CD14-positive monocyte (primary cell): Measurements from ENCODE around the gene EMILIN3. TPM values are rescaled to one million over a fixed set of nuclear protein-coding genes. Genes with fewer than 3 reads are reported as not detected.

Source experiments
- DNase-seq, 3 donors: peaks; one replicate each; pipeline ENCODE4 v3.0.0-alpha.2; 2011 to 2022
- H2AFZ ChIP-seq: 2 replicates; pipeline ENCODE4 v1.6.0; 2012; ENCODE audit warnings: mild to moderate bottlenecking, low read depth, low read length, inconsistent platforms; ENCODE audit not compliant: insufficient read depth, poor library complexity, severe bottlenecking
- H3K27ac ChIP-seq, 2 donors: 1 replicate in 1 of 2; 2 replicates in 1 of 2; pipeline ENCODE4 v1.5.1; 2012 to 2013; ENCODE audit warnings: low read length in 2 of 2, control low read depth in 1 of 2, inconsistent platforms in 1 of 2, low read depth in 1 of 2, mild to moderate bottlenecking in 1 of 2
- H3K27me3 ChIP-seq, 2 donors: one replicate each; pipeline versions ENCODE4 v1.6.0 to v1.6.1; 2011 to 2013; ENCODE audit warnings: low read length in 2 of 2; ENCODE audit not compliant: control insufficient read depth in 2 of 2, insufficient read depth in 2 of 2
- H3K36me3 ChIP-seq, 2 donors: replicated peaks in 1 of 2; 1 replicate in 1 of 2; 2 replicates in 1 of 2; pipeline versions ENCODE4 v1.5.1 to v1.6.1; 2012 to 2013; ENCODE audit warnings: low read length in 2 of 2, control low read depth in 1 of 2, inconsistent platforms in 1 of 2, mild to moderate bottlenecking in 1 of 2; ENCODE audit not compliant: insufficient read depth in 2 of 2, control insufficient read depth in 1 of 2
- H3K4me1 ChIP-seq, 2 donors: 1 replicate in 1 of 2; 2 replicates in 1 of 2; pipeline versions ENCODE4 v1.5.1 to v1.6.1; 2012 to 2013; ENCODE audit warnings: low read length in 2 of 2, control low read depth in 1 of 2, inconsistent platforms in 1 of 2, mild to moderate bottlenecking in 1 of 2, moderate library complexity in 1 of 2; ENCODE audit not compliant: insufficient read depth in 2 of 2, control insufficient read depth in 1 of 2
- H3K4me2 ChIP-seq: replicated peaks from 2 replicates; pipeline ENCODE3; 2012; ENCODE audit warnings: low read length, moderate library complexity, mild to moderate bottlenecking; ENCODE audit not compliant: poor library complexity, severe bottlenecking; ENCODE audit errors: extremely low read depth
- H3K4me3 ChIP-seq, 3 experiments: fragments of 200-600 bp in 1 of 3; sonication (generic) in 1 of 3; replicated peaks in 1 of 3; 1 replicate in 2 of 3; 2 replicates in 1 of 3; pipeline ENCODE4 v1.5.1; 2011 to 2013; ENCODE audit warnings: low read length in 3 of 3, mild to moderate bottlenecking in 3 of 3, control low read depth in 2 of 3, low read depth in 2 of 3, inconsistent platforms in 1 of 3, moderate library complexity in 1 of 3
- H3K79me2 ChIP-seq: 2 replicates; pipeline ENCODE4 v1.6.0; 2012; ENCODE audit warnings: mild to moderate bottlenecking, control low read depth, inconsistent platforms, low read length, moderate library complexity; ENCODE audit not compliant: insufficient read depth
- H3K9ac ChIP-seq: 2 replicates; pipeline ENCODE4 v1.6.0; 2017; ENCODE audit warnings: low read length, mild to moderate bottlenecking; ENCODE audit not compliant: insufficient read depth, poor library complexity, severe bottlenecking
- H3K9me3 ChIP-seq, 2 donors: replicated peaks in 1 of 2; 1 replicate in 1 of 2; 2 replicates in 1 of 2; pipeline versions ENCODE4 v1.5.1 to v1.6.1; 2012 to 2013; ENCODE audit warnings: low read length in 2 of 2, control low read depth in 1 of 2; ENCODE audit not compliant: control insufficient read depth in 1 of 2, insufficient read depth in 1 of 2
- H4K20me1 ChIP-seq: 2 replicates; pipeline ENCODE4 v1.6.0; 2012; ENCODE audit warnings: mild to moderate bottlenecking, low read length, control low read depth, moderate library complexity; ENCODE audit not compliant: insufficient read depth
- H3K27ac Mint-ChIP-seq, 7 donors: one replicate each; pipeline ENCODE4 v1.8.0; 2020; ENCODE audit warnings: mild to moderate bottlenecking in 7 of 7, mixed read lengths in 7 of 7, moderate library complexity in 6 of 7, inconsistent platforms in 2 of 7
- H3K27me3 Mint-ChIP-seq, 3 donors: one replicate each; pipeline ENCODE4 v1.8.0; 2021 to 2022; ENCODE audit warnings: low read depth in 3 of 3, mild to moderate bottlenecking in 3 of 3, mixed read lengths in 3 of 3, moderate library complexity in 3 of 3, inconsistent platforms in 1 of 3
- H3K36me3 Mint-ChIP-seq, 2 donors: one replicate each; pipeline ENCODE4 v1.8.0; 2020; ENCODE audit warnings: mixed read lengths in 2 of 2, inconsistent platforms in 1 of 2, mild to moderate bottlenecking in 1 of 2
- H3K4me1 Mint-ChIP-seq: one replicate; pipeline ENCODE4 v1.8.0; 2020; ENCODE audit warnings: mild to moderate bottlenecking, mixed read lengths
- H3K4me3 Mint-ChIP-seq, 2 donors: one replicate each; pipeline ENCODE4 v1.8.0; 2020; ENCODE audit warnings: mild to moderate bottlenecking in 2 of 2, mixed read lengths in 2 of 2, moderate library complexity in 1 of 2
- H3K9me3 Mint-ChIP-seq, 7 donors: one replicate each; pipeline ENCODE4 v1.8.0; 2020 to 2022; ENCODE audit warnings: mixed read lengths in 7 of 7, mild to moderate bottlenecking in 6 of 7, moderate library complexity in 6 of 7, inconsistent platforms in 2 of 7
- WGBS: methylation state at CpG from one replicate; pipeline ENCODE4 v1.1.5; 2013; ENCODE audit warnings: missing lambda C conversion rate; ENCODE audit not compliant: insufficient coverage; 5-methylcytosine and 5-hydroxymethylcytosine counted together
- intact Hi-C, 2 donors: fragments of 100-400 bp; cut with micrococcal nuclease; formaldehyde crosslinking; loops; one replicate each; pipeline versions ENCODE4 v1.15.0 to v1.15.1; 2023
- polyA plus RNA-seq, 3 donors: library from polyadenylated mRNA; depleted of rRNA in 1 of 3; unstranded in 2 of 3; stranded (reverse) in 1 of 3; fragments of 300-500 nt in 2 of 3; fragments of >200 nt in 1 of 3; fragmentation: Illumina TruSeq in 2 of 3; gene quantifications; 1 replicate in 2 of 3; 2 replicates in 1 of 3; pipeline ENCODE4 v1.2.3, GENCODE V29; 2012 to 2021
- TF ChIP-seq, protein P1 (sequence below): fragments of 200-600 bp; IDR thresholded peaks from one replicate; pipeline ENCODE4 v1.8.0; 2022; ENCODE audit warnings: antibody characterized with exemption, mild to moderate bottlenecking

Gene EMILIN3
- polyA plus RNA-seq, 3 donors: not detected

DNA sequence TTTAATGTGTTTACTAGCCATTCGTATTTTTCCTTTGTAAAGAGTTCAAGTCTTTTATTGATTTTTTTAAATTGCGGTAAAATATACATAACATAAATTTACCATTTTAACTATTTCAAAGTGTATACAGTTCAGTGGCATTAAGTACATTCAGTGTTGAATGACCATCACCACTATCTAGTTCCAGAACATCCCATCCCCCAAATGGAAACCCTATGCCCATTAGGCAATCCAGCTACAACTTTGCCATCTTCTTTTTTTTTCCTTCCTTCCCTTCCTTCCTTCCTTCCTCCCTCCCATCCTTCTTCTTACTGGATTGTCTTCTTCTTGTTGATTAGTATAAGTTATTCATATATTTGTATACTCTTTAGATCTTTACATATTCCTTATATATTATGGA, 17.4 kb downstream of the EMILIN3 start:
- Mint-ChIP-seq H3K27ac (no peak overlapping the region), H3K36me3 (no peaks in the 10 kb centered on the region), H3K9me3 (no peaks in the 10 kb centered on the region), H3K4me1 (peaks cover 6% of the 10 kb centered on the region), H3K27me3 (peaks cover 11 to 28% (median 23%) of the 10 kb centered on the region in 3 donors), H3K4me3 (no peak overlapping the region)
- DNase-seq: no peak
- Histone ChIP-seq H3K4me2 (no peak overlapping the region), H3K27ac (no peak overlapping the region), H3K36me3 (no peaks in the 10 kb centered on the region), H3K9me3 (no peaks in the 10 kb centered on the region), H3K4me3 (no peak overlapping the region), H3K9ac (no peak overlapping the region), H2AFZ (no peak overlapping the region), H4K20me1 (no peaks in the 10 kb centered on the region), H3K4me1 (no peaks in the 10 kb centered on the region), H3K27me3 (no peaks in the 10 kb centered on the region), H3K79me2 (no peaks in the 10 kb centered on the region)
- no CpG with 5 or more reads among the region's 2 CpGs for WGBS
- TF ChIP-seq, protein P1, sequence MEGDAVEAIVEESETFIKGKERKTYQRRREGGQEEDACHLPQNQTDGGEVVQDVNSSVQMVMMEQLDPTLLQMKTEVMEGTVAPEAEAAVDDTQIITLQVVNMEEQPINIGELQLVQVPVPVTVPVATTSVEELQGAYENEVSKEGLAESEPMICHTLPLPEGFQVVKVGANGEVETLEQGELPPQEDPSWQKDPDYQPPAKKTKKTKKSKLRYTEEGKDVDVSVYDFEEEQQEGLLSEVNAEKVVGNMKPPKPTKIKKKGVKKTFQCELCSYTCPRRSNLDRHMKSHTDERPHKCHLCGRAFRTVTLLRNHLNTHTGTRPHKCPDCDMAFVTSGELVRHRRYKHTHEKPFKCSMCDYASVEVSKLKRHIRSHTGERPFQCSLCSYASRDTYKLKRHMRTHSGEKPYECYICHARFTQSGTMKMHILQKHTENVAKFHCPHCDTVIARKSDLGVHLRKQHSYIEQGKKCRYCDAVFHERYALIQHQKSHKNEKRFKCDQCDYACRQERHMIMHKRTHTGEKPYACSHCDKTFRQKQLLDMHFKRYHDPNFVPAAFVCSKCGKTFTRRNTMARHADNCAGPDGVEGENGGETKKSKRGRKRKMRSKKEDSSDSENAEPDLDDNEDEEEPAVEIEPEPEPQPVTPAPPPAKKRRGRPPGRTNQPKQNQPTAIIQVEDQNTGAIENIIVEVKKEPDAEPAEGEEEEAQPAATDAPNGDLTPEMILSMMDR: no peak
- intact Hi-C loops: loop anchor here in 1 of 2 donors (10.0 kb wide), 1 partner anchor 384 kb away; no protein-coding TSS in a partner anchor

GRCh38 chr20:41348430-41349172, 18.0 kb downstream of the EMILIN3 start:
- H3K4me1 Mint-ChIP-seq: peaks cover 6% of the 10 kb centered on the region
- Histone ChIP-seq H4K20me1 (no peaks in the 10 kb centered on the region), H3K27me3 (no peaks in the 10 kb centered on the region), H3K79me2 (no peaks in the 10 kb centered on the region), H3K9me3 (no peaks in the 10 kb centered on the region), H3K4me1 (no peaks in the 10 kb centered on the region), H3K4me3 (no peak overlapping the region), H3K4me2 (no peak overlapping the region), H3K9ac (no peak overlapping the region), H3K36me3 (no peaks in the 10 kb centered on the region), H2AFZ (no peak overlapping the region), H3K27ac (no peak overlapping the region)
- H3K27ac Mint-ChIP-seq: no peak overlapping the region
- no peak overlapping the region for H3K4me3 Mint-ChIP-seq
- intact Hi-C loops: loop anchor here in 1 of 2 donors (10.0 kb wide), 1 partner anchor 384 kb away; no protein-coding TSS in a partner anchor
- no peaks in the 10 kb centered on the region for H3K9me3 Mint-ChIP-seq
- H3K36me3 Mint-ChIP-seq: no peaks in the 10 kb centered on the region
- TF ChIP-seq, protein P1: no peak
- DNase-seq: no peak
- 84% methylated on average over 13 of the region's 13 CpGs for WGBS
- H3K27me3 Mint-ChIP-seq: peaks cover 11 to 26% (median 22%) of the 10 kb centered on the region in 3 donors
